CD4-positive, alpha-beta T cell (primary cell): ENCODE results near the gene SLF2. TPM values are rescaled to one million over a fixed set of nuclear protein-coding genes. Genes with fewer than 3 reads are reported as not detected.

ENCODE experiments used
- ATAC-seq: fragments of 200-7000 bp; cut with Tn5 transposase; one replicate; pipeline ENCODE4 v1.10.0; 2022; ENCODE audit warnings: mild to moderate bottlenecking; ENCODE audit not compliant: poor library complexity
- CTCF ChIA-PET: fragments of 350-600 bp; sonication (Branson Sonifier 250); formaldehyde crosslinking; loops from one replicate; lab custom pipeline; 2021; ENCODE audit warnings: antibody characterized with exemption, inconsistent platforms; lab: Charles Lee
- POLR2A ChIA-PET: fragments of 350-600 bp; sonication (Branson Sonifier 250); formaldehyde crosslinking; loops from one replicate; lab custom pipeline; 2021; ENCODE audit warnings: antibody characterized with exemption, inconsistent platforms; lab: Charles Lee
- DNase-seq, 14 experiments: peaks; one replicate each; pipeline ENCODE4 v3.0.0-alpha.2; 2013 to 2020; ENCODE audit warnings: mixed read lengths in 2 of 14
- H3K27ac ChIP-seq, 2 donors: one replicate each; pipeline versions ENCODE4 v1.5.1 to v1.7.0; 2013; ENCODE audit warnings: low read length in 2 of 2, low read depth in 1 of 2, mild to moderate bottlenecking in 1 of 2
- H3K27me3 ChIP-seq, 2 experiments: 1 replicate in 1 of 2; 2 replicates in 1 of 2; pipeline versions ENCODE4 v1.6.1 to v1.7.0; 2013; ENCODE audit warnings: low read length in 2 of 2, control low read depth in 1 of 2, mild to moderate bottlenecking in 1 of 2, moderate library complexity in 1 of 2; ENCODE audit not compliant: insufficient read depth in 2 of 2, control insufficient read depth in 1 of 2
- H3K36me3 ChIP-seq: one replicate; pipeline ENCODE4 v1.6.1; 2013; ENCODE audit warnings: low read length, control low read depth; ENCODE audit not compliant: insufficient read depth
- H3K4me1 ChIP-seq: one replicate; pipeline ENCODE4 v1.6.1; 2013; ENCODE audit warnings: low read length, control low read depth; ENCODE audit not compliant: insufficient read depth
- H3K4me3 ChIP-seq: one replicate; pipeline ENCODE4 v1.5.1; 2013; ENCODE audit warnings: mild to moderate bottlenecking, low read length, moderate library complexity
- H3K9me3 ChIP-seq, 2 experiments: 1 replicate in 1 of 2; 2 replicates in 1 of 2; pipeline versions ENCODE4 v1.6.1 to v1.7.0; 2013; ENCODE audit warnings: low read length in 2 of 2, mild to moderate bottlenecking in 2 of 2, control low read depth in 1 of 2, moderate library complexity in 1 of 2; ENCODE audit not compliant: control insufficient read depth in 1 of 2, insufficient read depth in 1 of 2
- H3K27ac Mint-ChIP-seq: one replicate; pipeline ENCODE4 v1.8.0; 2020; ENCODE audit warnings: mixed read lengths
- H3K27me3 Mint-ChIP-seq: one replicate; pipeline ENCODE4 v1.8.0; 2021; ENCODE audit warnings: mixed read lengths
- H3K36me3 Mint-ChIP-seq: one replicate; pipeline ENCODE4 v1.8.0; 2021; ENCODE audit warnings: low read depth, mixed read lengths
- H3K4me1 Mint-ChIP-seq: one replicate; pipeline ENCODE4 v1.8.0; 2021; ENCODE audit warnings: low read depth, mixed read lengths
- H3K4me3 Mint-ChIP-seq: one replicate; pipeline ENCODE4 v1.8.0; 2020; ENCODE audit warnings: mild to moderate bottlenecking, mixed read lengths
- H3K9me3 Mint-ChIP-seq: one replicate; pipeline ENCODE4 v1.8.0; 2020; ENCODE audit warnings: mixed read lengths
- CTCF ChIP-seq: fragments of 200-600 bp; IDR thresholded peaks from one replicate; pipeline ENCODE4 v1.8.0; 2022; ENCODE audit warnings: antibody characterized with exemption, mild to moderate bottlenecking
- intact Hi-C, 2 experiments: fragments of 100-400 bp; cut with DNase I in 1 of 2; cut with micrococcal nuclease in 1 of 2; formaldehyde crosslinking; loops; one replicate each; pipeline versions ENCODE4 v1.15.1 to v1.9.0; 2023 to 2025; cut with DNase I, micrococcal nuclease
- total RNA-seq, 174 experiments: library from RNA in 2 of 174; stranded (reverse) in 2 of 174; gene quantifications; one replicate each; pipeline ENCODE4 v1.2.3 and lab custom pipeline; 2021 to 2026

Gene SLF2
- total RNA-seq, 2 experiments from 2014 or later: 11.1 TPM

GRCh38 chr10:100894033-100894432 is 18.7 kb upstream of the SLF2 start:
- H3K9me3 Mint-ChIP-seq: no peaks in the 10 kb centered on the region
- no peak for TF ChIP-seq CTCF
- H3K27me3 Mint-ChIP-seq: peaks cover 53% of the 10 kb centered on the region
- H3K36me3 Mint-ChIP-seq: no peaks in the 10 kb centered on the region
- intact Hi-C loops: no loop called here
- no peak overlapping the region for H3K4me3 ChIP-seq
- no peak overlapping the region for H3K27ac ChIP-seq
- H3K9me3 ChIP-seq: no peaks in the 10 kb centered on the region
- no peak for DNase-seq
- ChIA-PET POLR2A (interaction anchor here (1.0 kb wide), 1 partner anchor 19 kb away, joined by 3 read pairs; the partner anchor contains the start of gene SLF2), CTCF (no interaction called here)
- H3K27me3 ChIP-seq: peaks cover 9 to 12% of the 10 kb centered on the region in 2 experiments
- peaks cover 7% of the 10 kb centered on the region for H3K4me1 Mint-ChIP-seq
- H3K27ac Mint-ChIP-seq: no peak overlapping the region
- no peaks in the 10 kb centered on the region for H3K36me3 ChIP-seq
- no peak for ATAC-seq
- H3K4me3 Mint-ChIP-seq: no peak overlapping the region
- peaks cover 5% of the 10 kb centered on the region for H3K4me1 ChIP-seq

- Mint-ChIP-seq H3K27me3 (peaks cover 46% of the 10 kb centered on the region), H3K4me1 (peaks cover 7% of the 10 kb centered on the region), H3K36me3 (no peaks in the 10 kb centered on the region), H3K9me3 (no peaks in the 10 kb centered on the region), H3K4me3 (no peak overlapping the region), H3K27ac (no peak overlapping the region)
- Histone ChIP-seq H3K27ac (no peak overlapping the region), H3K27me3 (peaks cover 9 to 12% of the 10 kb centered on the region in 2 experiments), H3K4me1 (peaks cover 5% of the 10 kb centered on the region), H3K36me3 (no peaks in the 10 kb centered on the region), H3K9me3 (no peaks in the 10 kb centered on the region), H3K4me3 (no peak overlapping the region)
- POLR2A ChIA-PET: no interaction called here
- CTCF ChIA-PET: no interaction called here
- intact Hi-C loops: no loop called here
- DNase-seq (no peak), ATAC-seq (no peak)
- TF ChIP-seq CTCF: no peak
Measured at GRCh38 chr10:100894589-100895294, 18.0 kb upstream of the SLF2 start.

- CTCF ChIA-PET: no interaction called here
- peaks cover 12% of the 10 kb centered on the region in 2 experiments for H3K27me3 ChIP-seq
- no peak overlapping the region for H3K4me3 Mint-ChIP-seq
- DNase-seq (no peak), ATAC-seq (no peak)
- H3K27ac Mint-ChIP-seq: no peak overlapping the region
- peaks cover 41% of the 10 kb centered on the region for H3K27me3 Mint-ChIP-seq
- H3K9me3 ChIP-seq: no peaks in the 10 kb centered on the region
- no peak for TF ChIP-seq CTCF
- no peak overlapping the region for H3K27ac ChIP-seq
- H3K36me3 Mint-ChIP-seq: no peaks in the 10 kb centered on the region
- no peak overlapping the region for H3K4me3 ChIP-seq
- POLR2A ChIA-PET: no interaction called here
- H3K9me3 Mint-ChIP-seq: no peaks in the 10 kb centered on the region
- peaks cover 5% of the 10 kb centered on the region for H3K4me1 ChIP-seq
- intact Hi-C loops: no loop called here
- peaks cover 7% of the 10 kb centered on the region for H3K4me1 Mint-ChIP-seq
- H3K36me3 ChIP-seq: no peaks in the 10 kb centered on the region
Measured at GRCh38 chr10:100895346-100895745, 17.4 kb upstream of the SLF2 start.
